BJ (cell line): ENCODE data around the gene PTCH2. TPM values are rescaled to one million over a fixed set of nuclear protein-coding genes. Genes with fewer than 3 reads are reported as not detected.

Experiments used
- CTCF ChIA-PET: fragments of 350-600 bp; formaldehyde crosslinking; extraction: SDS; loops from one replicate; lab custom pipeline; 2021; ENCODE audit warnings: antibody characterized with exemption, inconsistent platforms; lab: Yijun Ruan, JAX
- POLR2A ChIA-PET: fragments of 300-600 bp; sonication (Branson Sonifier 250); formaldehyde crosslinking; extraction: SDS; loops from one replicate; lab custom pipeline; 2021; ENCODE audit warnings: antibody characterized with exemption; lab: Charles Lee
- DNase-seq: peaks from one replicate; pipeline ENCODE4 v3.0.0-alpha.2; 2011; ENCODE audit warnings: low read depth
- H3K27me3 ChIP-seq: 2 replicates; pipeline ENCODE4 v1.6.0; 2011; ENCODE audit warnings: low read length; ENCODE audit not compliant: control insufficient read depth, insufficient read depth
- H3K36me3 ChIP-seq: 2 replicates; pipeline ENCODE4 v1.5.1; 2011; ENCODE audit warnings: low read length; ENCODE audit not compliant: control insufficient read depth, insufficient read depth
- H3K4me3 ChIP-seq: 2 replicates; pipeline ENCODE4 v1.5.1; 2011; ENCODE audit warnings: low read depth, mild to moderate bottlenecking, control low read depth, low read length
- CTCF ChIP-seq: IDR thresholded peaks from 2 replicates; pipeline ENCODE4 v1.5.1; 2011; ENCODE audit warnings: low read depth, mild to moderate bottlenecking, control low read depth, inconsistent platforms, low read length, moderate library complexity; ENCODE audit not compliant: insufficient read depth
- polyA minus RNA-seq: library from RNA; depleted of rRNA, polyadenylated mRNA; stranded (reverse); fragments of >200 nt; gene quantifications from 2 replicates; pipeline ENCODE4 v1.2.3, GENCODE V29; 2011; rRNA and poly(A)+ RNA removed
- polyA plus RNA-seq: library from polyadenylated mRNA; depleted of rRNA; stranded (reverse); fragments of >200 nt; gene quantifications from 2 replicates; pipeline ENCODE4 v1.2.3, GENCODE V29; 2011; rRNA removed

The PTCH2 gene
- polyA plus RNA-seq = 0.12 and 0.17 TPM in 2 replicates
- polyA minus RNA-seq = 0.05 and 0.09 TPM in 2 replicates

GRCh38 chr1:44842862-44843655 lies at the start of gene PTCH2:
Gene PTCH2 (minus strand): TSS chr1:44843253. CDS start chr1:44842932, 321 bp downstream.
- POLR2A ChIA-PET = no interaction called here
- no peaks in the 10 kb centered on the region for H3K27me3 ChIP-seq
- TF ChIP-seq CTCF = no peak
- CTCF ChIA-PET = interaction anchor here (0.6 to 2.5 kb wide), 5 partner anchors 11 to 171 kb away, joined by 3 to 10 read pairs (median 4); partner anchors contain the start of genes HECTD3 and UROD
- no peaks in the 10 kb centered on the region for H3K36me3 ChIP-seq
- H3K4me3 ChIP-seq = peak within 1 kb of the TSS; percentile 62
- DNase-seq = no peak

GRCh38 chr1:44890007-44890406 lies 47.0 kb upstream of the PTCH2 start:
- H3K27me3 ChIP-seq = no peaks in the 10 kb centered on the region
- H3K4me3 ChIP-seq = no peak overlapping the region
- H3K36me3 ChIP-seq = no peaks in the 10 kb centered on the region
- no peak for TF ChIP-seq CTCF
- no peak for DNase-seq
- ChIA-PET POLR2A (no interaction called here), CTCF (no interaction called here)

- Histone ChIP-seq H3K27me3 (no peaks in the 10 kb centered on the region), H3K36me3 (no peaks in the 10 kb centered on the region; the same call in 1 of the 2 replicates), H3K4me3 (no peak overlapping the region)
- no peak for DNase-seq
- TF ChIP-seq CTCF = no peak
- ChIA-PET CTCF (no interaction called here), POLR2A (no interaction called here)
Observed at GRCh38 chr1:44885406-44885805, 42.4 kb upstream of the PTCH2 start.

- ChIA-PET POLR2A (no interaction called here), CTCF (no interaction called here)
- Histone ChIP-seq H3K27me3 (no peaks in the 10 kb centered on the region), H3K36me3 (peaks cover 1% of the 10 kb centered on the region), H3K4me3 (no peak overlapping the region)
- TF ChIP-seq CTCF = no peak
- DNase-seq = no peak
Observed at GRCh38 chr1:44884746-44885145, 41.7 kb upstream of the PTCH2 start.

- DNase-seq = peak; percentile 16
- CTCF ChIA-PET = interaction anchor here (1.1 kb wide), 1 partner anchor 9 kb away, joined by 3 read pairs; no protein-coding TSS in a partner anchor
Observed at GRCh38 chr1:44881011-44881632, 38.1 kb upstream of the PTCH2 start.

More at GRCh38 chr1:44881011-44881632, 38.1 kb upstream of the PTCH2 start:
- Histone ChIP-seq H3K4me3 (no peak overlapping the region), H3K36me3 (peaks cover 1% of the 10 kb centered on the region), H3K27me3 (no peaks in the 10 kb centered on the region)
- TF ChIP-seq CTCF = no peak
- POLR2A ChIA-PET = interaction anchor here (0.5 kb wide), 1 partner anchor 62 kb away, joined by 3 read pairs; no protein-coding TSS in a partner anchor
